ENCODE data around the gene RFX2. TPM values are rescaled to one million over a fixed set of nuclear protein-coding genes. Genes with fewer than 3 reads are reported as not detected.
"Not testable (repeated sequence)": the region's sequence is repeated elsewhere in the genome, so short reads cannot be mapped to it uniquely, and the experiment has no call there.

Gene RFX2
- total RNA-seq, 1 donor from 2014 or later = 4.4 TPM

- no peak for DNase-seq
These were observed 36.2 kb downstream of the RFX2 start for GRCh38 chr19:6073858-6074708.

DNA sequence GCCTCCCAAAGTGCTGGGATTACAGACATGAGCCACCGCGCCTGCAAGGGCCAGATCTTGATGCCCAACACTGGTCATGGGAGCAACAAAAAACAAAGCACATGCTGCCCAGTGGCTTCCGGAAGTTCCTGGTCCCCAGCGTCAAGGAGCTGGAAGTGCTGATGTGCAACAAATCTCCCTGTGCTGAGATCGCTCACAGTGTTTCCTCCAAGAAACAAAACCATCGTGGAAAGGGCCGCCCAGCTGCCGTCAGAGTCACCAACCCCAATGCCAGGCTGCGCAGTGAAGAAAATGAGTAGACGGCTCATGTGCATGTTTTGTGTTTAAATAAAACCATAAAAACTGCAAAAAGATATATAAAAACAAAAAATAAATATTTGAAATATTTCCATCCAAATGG, 37.1 kb downstream of the RFX2 start:
- DNase-seq = not testable (repeated sequence)

GRCh38 chr19:6071875-6072274, 38.4 kb downstream of the RFX2 start:
- DNase-seq = no peak

DNA sequence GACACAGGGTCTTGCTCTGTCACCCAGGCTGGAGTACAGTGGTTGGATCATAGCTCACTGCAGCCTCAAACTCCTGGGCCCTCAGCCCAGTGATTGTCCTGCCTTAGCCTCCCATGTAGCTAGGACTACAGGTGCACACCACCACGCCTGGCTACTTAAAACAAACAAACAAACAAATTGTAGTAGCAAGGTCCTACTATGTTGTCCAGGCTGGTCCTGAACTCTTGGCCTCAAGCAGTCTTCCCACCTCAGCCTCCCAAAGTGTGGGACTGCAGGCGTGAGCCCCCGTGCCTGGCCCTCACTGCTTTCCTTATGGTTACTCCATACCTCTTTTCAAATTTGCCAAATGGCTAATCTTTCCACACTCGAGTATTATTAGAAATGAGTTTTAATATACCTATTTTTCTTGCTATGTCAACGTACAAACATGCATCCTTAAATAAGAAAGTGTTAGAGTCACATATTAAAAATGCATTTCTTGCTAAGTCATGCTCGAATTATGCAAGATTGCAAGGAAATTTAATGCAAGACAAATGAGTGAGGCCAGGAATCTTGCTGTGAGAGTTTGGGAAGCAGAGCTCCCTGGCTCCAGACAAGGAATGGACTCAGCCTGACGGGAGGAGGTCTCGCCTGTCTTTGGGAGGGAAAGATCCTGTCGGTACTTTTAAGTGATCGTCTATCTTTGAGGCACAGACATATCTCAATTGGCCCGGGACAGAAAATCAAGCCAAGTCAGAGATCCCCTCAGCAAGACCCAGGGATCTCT, 39.4 kb downstream of the RFX2 start:
- DNase-seq = no peak

DNA sequence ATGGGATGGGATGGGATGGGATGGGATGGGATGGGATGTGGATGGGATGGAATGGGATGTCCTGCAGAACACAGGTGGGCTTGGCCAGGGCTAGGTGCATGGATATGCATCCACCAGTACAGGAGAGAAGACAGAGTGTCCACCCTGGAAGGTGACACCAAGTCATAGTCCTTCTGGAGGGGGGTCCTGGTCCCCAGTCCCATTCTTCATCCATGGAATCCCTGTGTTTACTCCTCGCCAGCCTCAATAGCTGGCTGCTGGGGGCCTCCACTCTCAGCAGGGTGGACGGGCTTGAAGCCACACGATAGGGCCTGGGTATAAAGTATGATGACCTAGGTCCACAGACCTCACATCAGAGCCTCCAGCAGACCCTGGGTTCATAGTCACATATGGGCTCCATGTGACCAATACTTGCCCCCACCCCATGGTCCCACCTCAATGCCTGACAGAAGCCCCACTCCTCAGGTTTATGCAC, 40.1 kb downstream of the RFX2 start:
- DNase-seq = no peak

DNA sequence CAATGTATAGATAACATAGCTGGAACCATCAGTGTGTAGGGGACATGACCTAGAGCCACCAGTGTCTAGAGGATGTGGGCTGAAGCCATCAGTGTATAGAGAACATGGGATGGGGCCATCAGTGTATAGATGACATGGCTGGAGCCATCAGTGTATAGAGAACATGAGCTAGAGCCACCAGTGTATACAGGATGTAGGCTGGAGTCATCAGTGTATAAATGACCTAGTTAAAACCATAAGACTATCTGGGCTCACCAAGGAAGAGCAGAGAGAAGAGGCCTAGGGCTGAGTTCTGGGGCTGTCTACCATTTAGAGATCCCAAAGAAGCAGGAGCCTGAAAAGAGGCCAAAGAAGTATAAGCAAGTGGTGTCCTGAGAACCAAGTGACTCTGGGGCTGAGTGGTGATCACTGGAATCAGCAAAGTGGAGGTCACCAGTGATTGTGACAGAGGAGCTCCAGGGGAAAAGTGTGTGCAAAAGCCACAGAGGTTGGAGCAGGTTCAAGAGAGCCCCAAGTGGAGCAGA, 41.0 kb downstream of the RFX2 start:
- DNase-seq = no peak

GRCh38 chr19:6068711-6069110, 41.6 kb downstream of the RFX2 start:
- DNase-seq = no peak

- no peak for DNase-seq
These were observed 42.3 kb downstream of the RFX2 start for GRCh38 chr19:6067975-6068374.

DNA sequence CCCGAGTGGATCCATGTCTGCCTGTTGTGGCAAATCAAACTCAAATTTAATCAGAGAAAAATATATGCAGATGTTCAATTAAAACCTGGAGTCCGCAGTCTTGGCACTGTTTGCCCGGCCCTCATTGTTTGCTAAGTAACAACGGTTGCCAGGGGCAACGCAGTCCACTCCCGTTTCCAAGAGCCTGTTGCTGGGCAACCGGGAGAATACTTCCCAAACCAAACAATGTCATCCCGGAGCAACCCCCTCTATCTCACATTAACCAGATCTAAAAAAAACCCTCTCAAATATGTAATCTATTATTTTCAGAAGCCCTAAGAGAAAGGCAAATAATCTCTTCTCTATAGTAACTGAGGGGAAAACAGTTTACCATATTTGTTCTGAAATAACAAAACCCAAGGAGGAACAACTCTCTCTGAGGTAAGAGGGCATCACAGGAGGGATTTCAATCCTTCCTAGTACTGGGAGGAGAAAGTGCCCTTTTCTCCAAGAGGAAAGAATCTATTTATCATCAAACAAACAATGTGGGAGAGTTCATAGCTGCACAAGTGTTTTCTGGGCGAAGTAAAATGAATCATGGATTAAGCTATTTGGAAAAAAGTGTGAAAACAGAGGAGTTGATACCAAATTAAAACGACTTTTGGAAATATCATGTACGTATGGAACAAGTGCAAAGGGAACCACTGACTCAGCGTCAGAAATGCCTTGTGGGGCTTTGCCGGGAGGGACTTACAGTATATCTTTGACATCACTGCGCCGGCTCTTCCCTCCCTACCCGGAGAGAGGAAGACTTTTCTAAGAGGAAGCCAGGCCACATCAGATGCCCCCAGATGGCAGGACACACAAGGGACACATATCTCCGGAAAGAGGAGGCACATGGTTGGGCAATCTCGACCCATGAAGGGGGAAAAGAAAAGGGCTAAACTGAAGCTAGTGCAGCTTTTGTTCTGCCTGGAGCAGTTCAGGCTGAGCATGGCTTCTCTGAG, 43.3 kb downstream of the RFX2 start:
- peak; percentile 100 for DNase-seq

DNA sequence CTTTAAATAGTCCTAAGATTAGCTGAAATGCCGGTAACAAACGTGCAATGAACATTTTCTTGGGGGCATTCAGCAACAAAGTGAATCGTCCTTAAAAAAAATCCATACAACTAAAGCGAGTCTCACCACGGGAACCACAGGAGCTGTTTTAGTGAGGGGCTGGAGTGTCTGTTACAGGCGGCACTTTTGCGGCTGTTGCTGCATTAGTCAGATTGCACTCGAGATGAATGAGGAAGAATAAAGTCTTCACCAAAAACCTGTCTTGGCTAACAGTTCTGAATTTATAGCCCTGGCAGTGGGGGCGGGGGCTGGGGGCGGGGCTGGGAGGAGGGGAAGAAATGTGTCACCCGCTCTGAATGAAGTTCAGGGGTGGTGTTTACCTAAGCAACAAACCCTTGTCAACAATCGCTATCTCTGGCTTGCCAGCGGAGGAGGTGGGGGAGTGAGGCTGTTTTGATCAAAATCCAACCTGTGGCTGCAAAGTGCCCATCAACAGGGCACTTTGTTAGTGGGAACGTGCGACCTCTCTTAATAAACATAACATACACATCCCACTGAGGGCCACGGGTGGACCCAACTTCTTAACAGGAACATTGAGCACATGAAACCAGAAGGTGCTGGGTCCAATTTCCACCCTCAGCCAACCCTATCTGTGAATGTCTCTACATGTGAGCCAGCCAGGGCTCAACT, 44.5 kb downstream of the RFX2 start:
- DNase-seq = peak; percentile 90

DNA sequence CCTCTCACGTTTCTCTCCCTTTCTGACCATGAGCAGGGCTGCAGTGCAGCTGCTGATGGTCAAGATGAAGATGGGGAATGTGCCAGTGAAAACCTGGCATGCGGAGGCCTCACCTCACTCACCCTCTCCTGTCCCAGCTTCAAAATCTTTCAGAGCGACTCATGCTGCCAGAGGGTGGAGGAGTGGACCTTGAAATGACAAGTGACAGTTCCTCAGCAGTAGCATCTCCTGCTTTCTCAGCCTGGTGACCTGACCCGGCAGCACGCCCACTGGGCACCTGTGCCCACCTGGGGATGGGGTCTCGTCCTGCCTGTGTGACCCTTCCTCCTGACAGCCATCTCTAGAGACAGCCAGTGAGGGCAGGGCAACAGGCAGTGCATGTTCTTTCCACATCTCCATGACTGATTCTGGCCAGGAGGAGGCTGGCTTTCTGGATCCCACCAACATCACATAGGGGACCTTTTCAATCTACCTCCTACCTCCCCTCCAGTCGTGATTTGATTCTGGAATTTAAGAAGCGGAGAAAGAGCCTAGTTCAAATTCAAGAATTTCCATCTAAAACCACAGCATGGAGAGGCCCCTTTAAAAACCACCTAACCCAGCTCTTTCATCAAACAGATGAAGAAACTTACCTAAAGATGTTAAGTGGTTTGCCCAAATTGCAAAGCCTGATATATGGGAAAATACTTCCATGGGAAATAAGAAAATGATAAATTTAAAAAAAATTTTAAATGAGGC, 45.8 kb downstream of the RFX2 start:
- peak; percentile 23 for DNase-seq

- peak; percentile 11 for DNase-seq
These were observed 46.5 kb downstream of the RFX2 start for GRCh38 chr19:6063576-6064335.

GRCh38 chr19:6062961-6063575, 47.2 kb downstream of the RFX2 start:
- no peak for DNase-seq

GRCh38 chr19:6062274-6062673, 48.0 kb downstream of the RFX2 start:
- peak; percentile 99 for DNase-seq

GRCh38 chr19:6061376-6062130, 48.7 kb downstream of the RFX2 start:
- peak; percentile 42 for DNase-seq

DNA sequence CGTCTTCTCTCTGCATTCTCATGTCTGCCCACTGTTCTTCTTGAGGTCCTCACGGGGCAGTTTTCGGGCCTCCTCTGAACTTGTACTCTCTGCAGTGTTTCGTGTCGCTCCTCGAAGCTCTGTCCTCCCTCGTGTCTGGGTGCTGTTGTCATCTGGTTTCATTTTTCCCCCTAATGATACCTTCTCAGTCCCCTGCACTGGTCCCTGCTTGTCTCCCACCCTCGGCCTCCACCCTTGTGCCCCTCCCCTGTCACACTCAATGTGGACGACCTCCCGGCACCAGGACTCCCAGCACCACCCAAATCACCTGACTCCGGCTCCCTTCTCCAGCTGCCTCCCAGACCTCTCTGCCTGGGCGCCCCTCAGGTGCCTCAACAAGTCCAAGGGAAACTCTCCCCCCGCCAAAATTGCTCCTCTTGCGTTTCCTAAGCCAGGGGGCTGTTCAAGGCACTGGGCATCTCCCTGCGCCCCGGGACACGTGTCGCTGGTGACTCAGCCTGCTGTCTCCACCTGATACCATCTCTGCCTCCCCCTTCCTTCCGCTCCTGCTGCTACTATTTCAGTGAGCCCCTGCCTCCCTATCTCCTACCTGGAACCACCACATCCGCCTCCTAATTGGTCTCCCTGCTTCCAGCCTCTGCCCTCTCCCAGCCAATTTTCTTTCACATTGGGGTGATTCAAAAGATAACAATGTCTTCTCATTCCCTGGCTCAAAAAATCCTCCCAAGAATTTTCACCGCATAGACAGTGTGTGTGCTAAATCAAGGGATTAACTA, 49.5 kb downstream of the RFX2 start:
- DNase-seq = peak; percentile 71

GRCh38 chr19:6059988-6060599, 50.2 kb downstream of the RFX2 start:
- DNase-seq = peak; percentile 19

Measured in dermis blood vessel endothelial cell (primary cell).